ENCODE results near the gene RDH13.

DNA sequence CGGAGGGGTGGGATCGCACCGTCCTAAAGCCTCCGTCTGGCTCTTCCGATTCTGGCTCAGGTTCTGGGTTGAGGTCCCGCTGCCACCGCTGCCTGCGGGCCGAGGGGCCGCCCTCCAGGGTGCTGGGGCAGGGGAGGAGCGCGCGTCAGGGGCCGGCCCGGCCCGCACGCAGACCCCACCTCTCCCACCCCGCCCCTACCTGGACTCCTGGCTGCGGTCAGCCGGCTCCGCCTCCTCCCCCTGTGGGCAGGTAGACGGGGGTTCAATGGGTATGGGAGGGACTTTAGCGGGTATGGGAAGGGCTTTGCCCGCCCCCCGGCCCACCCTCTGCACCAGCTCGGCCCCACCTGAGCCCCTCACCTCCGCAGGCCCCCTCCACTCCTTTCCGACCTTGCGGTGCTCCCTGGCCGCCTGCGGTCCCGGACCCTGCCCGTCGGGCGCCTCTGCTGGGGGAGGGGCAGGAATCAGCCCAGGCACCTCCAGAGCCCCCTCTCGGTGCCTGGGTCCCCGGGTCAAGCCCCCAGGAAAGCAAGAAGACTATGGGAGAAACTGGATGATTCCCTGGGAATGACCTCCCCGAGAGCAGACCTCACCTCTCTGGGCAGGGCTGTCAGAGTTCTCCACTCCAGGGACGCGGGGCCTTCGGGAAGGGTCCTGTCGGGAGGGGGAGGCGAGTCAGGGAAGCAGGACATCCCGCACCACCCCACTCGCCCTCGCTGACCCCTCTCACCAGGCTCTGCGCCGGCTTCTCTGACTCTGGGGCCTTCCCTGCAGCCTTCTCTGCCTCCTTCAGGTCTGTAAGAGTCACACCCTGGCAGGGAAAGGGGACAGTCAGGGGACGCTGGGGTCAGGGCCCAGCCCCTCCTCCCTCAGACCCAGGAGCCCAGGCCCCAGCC lies 29.7 kb upstream of the RDH13 start:
- TF ChIP-seq POLR2AphosphoS5 (IDR thresholded peaks at IDR 0.05), result no peak
- TF ChIP-seq, protein P1, sequence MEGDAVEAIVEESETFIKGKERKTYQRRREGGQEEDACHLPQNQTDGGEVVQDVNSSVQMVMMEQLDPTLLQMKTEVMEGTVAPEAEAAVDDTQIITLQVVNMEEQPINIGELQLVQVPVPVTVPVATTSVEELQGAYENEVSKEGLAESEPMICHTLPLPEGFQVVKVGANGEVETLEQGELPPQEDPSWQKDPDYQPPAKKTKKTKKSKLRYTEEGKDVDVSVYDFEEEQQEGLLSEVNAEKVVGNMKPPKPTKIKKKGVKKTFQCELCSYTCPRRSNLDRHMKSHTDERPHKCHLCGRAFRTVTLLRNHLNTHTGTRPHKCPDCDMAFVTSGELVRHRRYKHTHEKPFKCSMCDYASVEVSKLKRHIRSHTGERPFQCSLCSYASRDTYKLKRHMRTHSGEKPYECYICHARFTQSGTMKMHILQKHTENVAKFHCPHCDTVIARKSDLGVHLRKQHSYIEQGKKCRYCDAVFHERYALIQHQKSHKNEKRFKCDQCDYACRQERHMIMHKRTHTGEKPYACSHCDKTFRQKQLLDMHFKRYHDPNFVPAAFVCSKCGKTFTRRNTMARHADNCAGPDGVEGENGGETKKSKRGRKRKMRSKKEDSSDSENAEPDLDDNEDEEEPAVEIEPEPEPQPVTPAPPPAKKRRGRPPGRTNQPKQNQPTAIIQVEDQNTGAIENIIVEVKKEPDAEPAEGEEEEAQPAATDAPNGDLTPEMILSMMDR (IDR thresholded peaks at IDR 0.05), result no peak
- TF ChIP-seq POLR2A (IDR thresholded peaks at IDR 0.05), result no peak
- no peak for TF ChIP-seq EP300 (IDR thresholded peaks at IDR 0.05)
